GM23338 (cell line): ENCODE results near the gene RALGPS1. TPM values are rescaled to one million over a fixed set of nuclear protein-coding genes. Genes with fewer than 3 reads are reported as not detected.

Source experiments
- ATAC-seq: fragments of 200-7000 bp; cut with Tn5 transposase; 3 replicates; pipeline ENCODE4 v1.9.1; 2020
- DNase-seq: peaks from one replicate; pipeline ENCODE4 v3.0.0-alpha.2; 2015; ENCODE audit warnings: low spot score
- H2AFZ ChIP-seq: fragments of 200-600 bp; sonication (generic); 2 replicates; pipeline ENCODE4 v1.8.0; 2016; ENCODE audit warnings: antibody characterized with exemption, mild to moderate bottlenecking, moderate library complexity
- H3F3A ChIP-seq: fragments of 200-600 bp; sonication (generic); replicated peaks from 2 replicates; pipeline ENCODE4 v1.8.0; 2017; ENCODE audit warnings: antibody characterized with exemption, mixed run types, low read depth
- H3K27ac ChIP-seq: fragments of 200-600 bp; sonication (generic); 2 replicates; pipeline ENCODE4 v1.6.1; 2016; ENCODE audit warnings: low read depth
- H3K27me3 ChIP-seq: fragments of 200-600 bp; sonication (generic); 2 replicates; pipeline ENCODE4 v1.8.0; 2016; ENCODE audit warnings: mild to moderate bottlenecking, mixed run types, moderate library complexity; ENCODE audit not compliant: insufficient read depth
- H3K36me3 ChIP-seq: fragments of 200-600 bp; sonication (generic); 2 replicates; pipeline ENCODE4 v1.8.0; 2016; ENCODE audit warnings: mild to moderate bottlenecking; ENCODE audit not compliant: insufficient read depth
- H3K4me1 ChIP-seq: fragments of 200-600 bp; sonication (generic); 2 replicates; pipeline ENCODE4 v1.8.0; 2016; ENCODE audit warnings: mild to moderate bottlenecking, moderate library complexity; ENCODE audit not compliant: insufficient read depth
- H3K4me2 ChIP-seq: fragments of 200-600 bp; sonication (generic); 2 replicates; pipeline ENCODE4 v1.7.1; 2017; ENCODE audit warnings: mixed run types
- H3K4me3 ChIP-seq: fragments of 200-600 bp; sonication (generic); 2 replicates; pipeline ENCODE4 v1.6.1; 2016; ENCODE audit warnings: mixed run types
- H3K79me2 ChIP-seq: fragments of 200-600 bp; sonication (generic); replicated peaks from 2 replicates; pipeline ENCODE4 v1.8.0; 2017; ENCODE audit warnings: mild to moderate bottlenecking; ENCODE audit not compliant: insufficient read depth
- H3K9me2 ChIP-seq: fragments of 200-600 bp; sonication (generic); 2 replicates; pipeline ENCODE4 v1.8.0; 2017; ENCODE audit not compliant: insufficient read depth
- H4K20me1 ChIP-seq: fragments of 200-600 bp; sonication (generic); replicated peaks from 2 replicates; pipeline ENCODE4 v1.8.0; 2017; ENCODE audit warnings: mild to moderate bottlenecking; ENCODE audit not compliant: insufficient read depth
- H3K27ac Mint-ChIP-seq: 2 replicates; pipeline ENCODE4 v1.8.0; 2020; ENCODE audit warnings: inconsistent platforms, mild to moderate bottlenecking, moderate library complexity, mixed read lengths
- H3K27me3 Mint-ChIP-seq: 3 replicates; pipeline ENCODE4 v1.8.0; 2022; ENCODE audit warnings: low read depth, mild to moderate bottlenecking, moderate library complexity, mixed read lengths, inconsistent platforms; ENCODE audit not compliant: insufficient read depth, poor library complexity
- H3K36me3 Mint-ChIP-seq: 3 replicates; pipeline ENCODE4 v1.8.0; 2021; ENCODE audit warnings: low read depth, mild to moderate bottlenecking, inconsistent platforms, moderate library complexity, mixed read lengths
- H3K4me1 Mint-ChIP-seq: 3 replicates; pipeline ENCODE4 v1.8.0; 2020; ENCODE audit warnings: mild to moderate bottlenecking, inconsistent platforms, mixed read lengths
- H3K4me3 Mint-ChIP-seq: 3 replicates; pipeline ENCODE4 v1.8.0; 2021; ENCODE audit warnings: moderate library complexity, mild to moderate bottlenecking, inconsistent platforms, mixed read lengths
- H3K9me3 Mint-ChIP-seq: 3 replicates; pipeline ENCODE4 v1.8.0; 2020; ENCODE audit warnings: moderate library complexity, mild to moderate bottlenecking, inconsistent platforms, mixed read lengths
- CREB1 ChIP-seq: fragments of 250-450 bp; sonication (Bioruptor Pico); IDR thresholded peaks from 2 replicates; pipeline ENCODE4 v1.5.0; 2020; ENCODE audit warnings: low read depth, mild to moderate bottlenecking, moderate library complexity
- CTCF ChIP-seq, 2 experiments: fragments of 200-600 bp in 1 of 2; sonication (generic) in 1 of 2; conservative IDR thresholded peaks; 2 replicates each; pipeline versions ENCODE4 v1.5.1 to v1.6.1; 2016 to 2017; ENCODE audit warnings: antibody characterized with exemption in 2 of 2, low read depth in 2 of 2, mild to moderate bottlenecking in 2 of 2, moderate library complexity in 1 of 2
- ETS1 ChIP-seq: IDR thresholded peaks from 2 replicates; pipeline ENCODE4 v1.6.1; 2016; ENCODE audit warnings: antibody characterized with exemption
- EZH2 ChIP-seq: fragments of 200-600 bp; sonication (generic); IDR thresholded peaks from one replicate; pipeline ENCODE4 v1.8.0; 2017; ENCODE audit warnings: antibody characterized with exemption, mild to moderate bottlenecking, low read depth; ENCODE audit not compliant: unreplicated experiment
- EZH2phosphoT487 ChIP-seq: fragments of 200-600 bp; sonication (generic); IDR thresholded peaks from one replicate; pipeline ENCODE4 v1.8.1; 2018; ENCODE audit warnings: antibody characterized with exemption; ENCODE audit not compliant: unreplicated experiment
- JUNB ChIP-seq: IDR thresholded peaks from one replicate; pipeline ENCODE4 v1.6.1; 2016; ENCODE audit warnings: antibody characterized with exemption; ENCODE audit not compliant: unreplicated experiment
- NANOG ChIP-seq: IDR thresholded peaks from 2 replicates; pipeline ENCODE4 v1.6.1; 2016; ENCODE audit warnings: antibody characterized with exemption, borderline replicate concordance
- POLR2AphosphoS5 ChIP-seq: IDR thresholded peaks from 2 replicates; pipeline ENCODE4 v1.6.1; 2016; ENCODE audit warnings: antibody characterized with exemption, low read depth
- REST ChIP-seq: IDR thresholded peaks from one replicate; pipeline ENCODE4 v1.6.1; 2018; ENCODE audit warnings: antibody characterized with exemption; ENCODE audit not compliant: unreplicated experiment
- STAT1 ChIP-seq: IDR thresholded peaks from one replicate; pipeline ENCODE4 v1.6.1; 2016; ENCODE audit warnings: antibody characterized with exemption; ENCODE audit not compliant: unreplicated experiment
- ZNF114 ChIP-seq: fragments of 250-450 bp; sonication (Bioruptor Pico); IDR thresholded peaks from 2 replicates; pipeline ENCODE4 v1.5.0; 2020; ENCODE audit warnings: mild to moderate bottlenecking, moderate library complexity
- ZNF331 ChIP-seq: fragments of 250-450 bp; sonication (Bioruptor Pico); IDR thresholded peaks from 2 replicates; pipeline ENCODE4 v1.5.0; 2020; ENCODE audit warnings: low read depth, mild to moderate bottlenecking, moderate library complexity
- ZNF462 ChIP-seq: fragments of 250-450 bp; sonication (Bioruptor Pico); IDR thresholded peaks from 2 replicates; pipeline ENCODE4 v1.5.0; 2020; ENCODE audit warnings: mild to moderate bottlenecking, moderate library complexity
- polyA plus RNA-seq: library from polyadenylated mRNA; unstranded; fragments of >200 nt; fragmentation: Nextera tagmentation; extraction: Ambion mirVana; gene quantifications from 2 replicates; pipeline ENCODE4 v1.2.1, GENCODE V29; 2016
- total RNA-seq: library from RNA; depleted of rRNA; stranded (reverse); fragments of >200 nt; shearing (Covaris generic); gene quantifications from 2 replicates; pipeline ENCODE4 v1.2.3, GENCODE V29; 2014

RALGPS1 gene
- total and polyA plus RNA-seq, 2 experiments from 2014 or later: 18.2 to 57.1 TPM

- TF ChIP-seq CTCF (conservative IDR thresholded peaks at IDR 0.05; ENCODE audit: low read depth in 2 of 2) (no peak), ZNF114 (CRISPR knock-in tag) (no peak), POLR2AphosphoS5 (no peak), EZH2 (no peak), JUNB (no peak)
Observed at GRCh38 chr9:126882746-126883145, 31.8 kb upstream of the RALGPS1 start (continued).

GRCh38 chr9:126883636-126884035, 30.9 kb upstream of the RALGPS1 start:
- ATAC-seq: peak; percentile 21; the same call in 2 of the 3 replicates
- no peak for DNase-seq
- Histone ChIP-seq H3K4me2 (no peak overlapping the region), H3F3A (no peaks in the 10 kb centered on the region; the same call in 1 of the 2 replicates), H3K36me3 (no peaks in the 10 kb centered on the region), H4K20me1 (peaks cover 19% of the 10 kb centered on the region), H3K27ac (no peak overlapping the region; the same call in 1 of the 2 replicates), H3K27me3 (no peaks in the 10 kb centered on the region), H3K9me2 (no peaks in the 10 kb centered on the region), H3K4me1 (peaks cover 11% of the 10 kb centered on the region; the same call in 1 of the 2 replicates), H3K79me2 (peaks cover 31% of the 10 kb centered on the region), H2AFZ (no peak overlapping the region), H3K4me3 (no peak overlapping the region)
- no peaks in the 10 kb centered on the region for H3K9me3 Mint-ChIP-seq
- peaks cover 24% of the 10 kb centered on the region for H3K4me1 Mint-ChIP-seq
- H3K4me3 Mint-ChIP-seq: no peak overlapping the region
- peaks cover 5% of the 10 kb centered on the region for H3K27me3 Mint-ChIP-seq
- H3K36me3 Mint-ChIP-seq: peaks cover 23% of the 10 kb centered on the region
- H3K27ac Mint-ChIP-seq: peak overlapping the region; percentile 81; the same call in 1 of the 2 replicates
- TF ChIP-seq JUNB: no peak
- TF ChIP-seq ZNF462: no peak
- no peak for TF ChIP-seq ZNF331 (CRISPR knock-in tag)
- no peak for TF ChIP-seq ZNF114 (CRISPR knock-in tag)
- no peak for TF ChIP-seq EZH2phosphoT487
- no peak for TF ChIP-seq CREB1 (CRISPR knock-in tag)
- no peak for TF ChIP-seq NANOG
- no peak for TF ChIP-seq STAT1
- TF ChIP-seq EZH2: no peak
- TF ChIP-seq POLR2AphosphoS5: no peak
- no peak for TF ChIP-seq ETS1
- TF ChIP-seq REST: no peak
